Ovary (tissue), 9 donors: ENCODE data around the gene PBRM1. TPM values are rescaled to one million over a fixed set of nuclear protein-coding genes. Genes with fewer than 3 reads are reported as not detected.
"Not testable (repeated sequence)": the region's sequence is repeated elsewhere in the genome, so short reads cannot be mapped to it uniquely, and the experiment has no call there.

Source experiments
- DNase-seq, 5 donors: peaks; one replicate each; pipeline ENCODE4 v3.0.0-alpha.2; 2019 to 2020
- H3K27ac ChIP-seq, 2 donors: fragments of 200-600 bp; one replicate each; pipeline versions ENCODE4 v1.5.1 to v1.8.0; 2019 to 2022
- H3K27me3 ChIP-seq: fragments of 200-600 bp; one replicate; pipeline ENCODE4 v1.8.0; 2022
- H3K36me3 ChIP-seq: fragments of 200-600 bp; sonication (generic); one replicate; pipeline ENCODE4 v1.5.1; 2019
- H3K4me1 ChIP-seq: one replicate; pipeline ENCODE4 v1.8.1; 2013; ENCODE audit warnings: mild to moderate bottlenecking, moderate library complexity; ENCODE audit not compliant: insufficient read depth
- H3K4me3 ChIP-seq: fragments of 200-600 bp; sonication (generic); one replicate; pipeline ENCODE4 v1.5.1; 2017
- H3K9me3 ChIP-seq, 2 donors: fragments of 200-600 bp in 1 of 2; sonication (generic) in 1 of 2; one replicate each; pipeline versions ENCODE4 v1.5.1 to v1.8.1; 2013 to 2019; ENCODE audit warnings: mild to moderate bottlenecking in 1 of 2, moderate library complexity in 1 of 2
- EP300 ChIP-seq: sonication (generic); formaldehyde crosslinking; IDR thresholded peaks from one replicate; pipeline ENCODE4 v1.6.1; 2017; ENCODE audit warnings: antibody characterized with exemption
- POLR2A ChIP-seq: fragments of 450-650 bp; IDR thresholded peaks from one replicate; pipeline ENCODE4 v1.6.1; 2017; ENCODE audit warnings: antibody characterized with exemption, mild to moderate bottlenecking, moderate library complexity
- WGBS, 3 donors: extraction: QIAGEN DNeasy Blood & Tissue Kit in 1 of 3; methylation state at CpG; one replicate each; pipeline versions ENCODE4 v1.1.5 to v1.1.7; 2013 to 2017; 5-methylcytosine and 5-hydroxymethylcytosine counted together
- intact Hi-C, 4 donors: fragments of 100-400 bp; cut with DNase I; formaldehyde crosslinking; loops; one replicate each; pipeline versions ENCODE4 v1.11.0 to v1.15.1; 2022 to 2023
- polyA plus RNA-seq, 2 donors: library from polyadenylated mRNA; stranded (reverse); fragments of 200-250 nt in 1 of 2; fragments of 350-450 nt in 1 of 2; fragmentation: Illumina TruSeq in 1 of 2; extraction: RNeasy Lipid Tissue Mini Kit (QIAGEN cat#74804) in 1 of 2; gene quantifications; one replicate each; pipeline ENCODE4 v1.2.3, GENCODE V29; 2013 to 2014
- total RNA-seq, 7 donors: library from RNA; depleted of rRNA in 2 of 7; stranded (reverse); fragments of >200 nt in 2 of 7; fragmentation: NEBNext Ultra II Directional in 3 of 7; extraction: Animal tissue kit (Norgen Biotek cat#: 25700) in 3 of 7; gene quantifications; one replicate each; pipeline versions ENCODE4 v1.1.0 to v1.2.4, GENCODE V29; 2016 to 2023
- TF ChIP-seq, protein P1 (sequence below), 3 donors: fragments of 450-650 bp in 2 of 3; fragments of 200-600 bp in 1 of 3; IDR thresholded peaks; one replicate each; pipeline versions ENCODE4 v1.5.1 to v1.8.0; 2016 to 2022; ENCODE audit warnings: antibody characterized with exemption in 3 of 3, mild to moderate bottlenecking in 1 of 3
- donor health status: DM: no; HTN: no; CAD: no; lungs with moderate emphysema.
- donor health status: DM: no; HTN: no; CAD: no.
- donor health status: Bipolar disorder and iron deficiency.
- donor health status: DM: yes; HTN: yes; CAD: no.
- donor health status: DM: no; HTN: no; CAD: no.
- donor health status: DM: yes; HTN: yes; CAD: no.

PBRM1 gene
- total and polyA plus RNA-seq, 9 donors: 19.8 to 95.7 (median 69.7) TPM

DNA sequence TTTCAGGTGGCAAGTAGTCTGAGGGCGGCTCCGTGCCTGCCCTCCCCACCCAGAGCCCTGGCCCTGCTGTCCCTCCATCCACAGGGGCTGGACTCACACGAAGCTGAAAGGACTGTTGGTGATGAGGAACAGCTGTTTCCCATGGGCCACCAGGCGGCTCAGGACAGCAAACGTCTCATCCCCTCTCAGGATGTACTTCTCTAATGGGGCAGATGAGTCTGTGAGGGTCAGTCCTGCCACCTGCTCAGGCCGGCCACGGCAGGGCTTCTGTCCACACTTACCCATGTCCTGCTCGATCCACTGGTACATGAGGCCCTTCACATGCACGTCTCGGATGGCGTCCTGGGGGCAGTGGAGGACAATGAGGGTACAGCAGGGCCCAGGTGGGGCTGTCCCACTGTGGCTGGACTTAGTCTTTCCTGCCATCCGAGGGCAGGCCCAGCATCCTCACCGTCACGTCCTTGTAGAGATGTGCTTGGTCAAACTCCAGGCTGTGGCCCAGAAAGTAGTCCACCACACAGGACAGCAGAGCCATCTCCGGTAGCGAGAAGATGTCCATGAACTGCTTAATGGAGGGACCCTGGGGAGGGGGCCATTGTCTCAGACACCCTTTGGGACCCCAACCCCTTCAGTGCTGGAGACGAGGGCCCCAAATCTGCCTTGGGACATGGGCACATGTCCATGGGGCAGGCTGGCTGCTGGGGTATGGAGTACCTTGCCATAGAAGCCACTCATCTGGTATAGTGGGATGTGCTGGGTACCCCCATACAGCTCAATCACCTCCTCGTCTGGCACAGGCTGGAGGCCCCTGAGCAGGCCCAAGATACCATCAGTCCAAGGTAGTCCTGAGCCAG, 157.8 kb downstream of the PBRM1 start:
- Histone ChIP-seq H3K9me3 (no peaks in the 10 kb centered on the region), H3K27me3 (no peaks in the 10 kb centered on the region), H3K27ac (no peak overlapping the region), H3K4me3 (no peak overlapping the region), H3K36me3 (no peaks in the 10 kb centered on the region), H3K4me1 (peaks cover 8% of the 10 kb centered on the region)
- intact Hi-C loops: no loop called here
- 80 to 84% (median 82%) methylated on average over 16 to 18 of the region's 18 CpGs for WGBS, 3 donors
- DNase-seq: peak in 3 of 5 donors; percentile 16 to 38 (median 17)
- TF ChIP-seq POLR2A (no peak), EP300 (no peak)
- TF ChIP-seq, protein P1, sequence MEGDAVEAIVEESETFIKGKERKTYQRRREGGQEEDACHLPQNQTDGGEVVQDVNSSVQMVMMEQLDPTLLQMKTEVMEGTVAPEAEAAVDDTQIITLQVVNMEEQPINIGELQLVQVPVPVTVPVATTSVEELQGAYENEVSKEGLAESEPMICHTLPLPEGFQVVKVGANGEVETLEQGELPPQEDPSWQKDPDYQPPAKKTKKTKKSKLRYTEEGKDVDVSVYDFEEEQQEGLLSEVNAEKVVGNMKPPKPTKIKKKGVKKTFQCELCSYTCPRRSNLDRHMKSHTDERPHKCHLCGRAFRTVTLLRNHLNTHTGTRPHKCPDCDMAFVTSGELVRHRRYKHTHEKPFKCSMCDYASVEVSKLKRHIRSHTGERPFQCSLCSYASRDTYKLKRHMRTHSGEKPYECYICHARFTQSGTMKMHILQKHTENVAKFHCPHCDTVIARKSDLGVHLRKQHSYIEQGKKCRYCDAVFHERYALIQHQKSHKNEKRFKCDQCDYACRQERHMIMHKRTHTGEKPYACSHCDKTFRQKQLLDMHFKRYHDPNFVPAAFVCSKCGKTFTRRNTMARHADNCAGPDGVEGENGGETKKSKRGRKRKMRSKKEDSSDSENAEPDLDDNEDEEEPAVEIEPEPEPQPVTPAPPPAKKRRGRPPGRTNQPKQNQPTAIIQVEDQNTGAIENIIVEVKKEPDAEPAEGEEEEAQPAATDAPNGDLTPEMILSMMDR (IDR thresholded peaks at IDR 0.05): no peak

DNA sequence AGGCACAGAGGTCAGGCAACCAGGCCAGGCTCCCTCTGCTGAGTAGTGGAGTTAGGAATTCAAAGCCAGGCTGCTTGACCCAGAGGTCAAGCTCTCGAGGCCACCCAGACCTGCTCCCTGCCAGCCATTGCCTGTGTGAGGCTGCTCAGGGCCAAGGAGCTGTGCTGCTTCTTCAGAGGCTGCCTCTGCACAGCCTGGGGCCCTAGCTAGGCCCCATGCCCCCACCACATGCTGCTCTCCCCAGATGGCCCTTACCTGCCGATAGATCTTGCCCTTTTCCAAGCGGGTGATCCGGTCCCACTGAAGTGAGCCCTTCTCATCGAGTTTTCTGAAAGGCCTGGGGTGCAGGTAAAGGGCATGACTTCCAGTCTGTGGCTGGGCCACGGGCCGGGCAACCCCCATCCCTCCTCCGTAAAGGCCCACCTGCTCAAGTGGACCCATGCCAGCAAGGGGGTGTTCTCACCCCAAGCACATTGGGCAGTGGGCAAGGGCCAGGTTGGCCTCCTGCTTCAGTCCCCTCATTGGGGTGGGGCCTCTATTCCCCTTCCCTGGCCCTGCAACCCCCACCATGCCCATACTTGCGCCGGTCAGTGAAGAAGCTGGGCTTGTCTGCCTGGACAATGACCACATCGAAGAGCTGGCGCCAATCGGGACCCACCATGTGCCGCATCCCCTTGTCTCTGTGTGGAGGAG, 158.5 kb downstream of the PBRM1 start:
- Histone ChIP-seq H3K27ac (no peak overlapping the region), H3K4me1 (peaks cover 4% of the 10 kb centered on the region), H3K9me3 (no peaks in the 10 kb centered on the region), H3K27me3 (no peaks in the 10 kb centered on the region), H3K4me3 (no peak overlapping the region), H3K36me3 (no peaks in the 10 kb centered on the region)
- intact Hi-C loops: no loop called here
- 75 to 83% (median 82%) methylated on average over 14 of the region's 14 CpGs for WGBS, 3 donors
- DNase-seq: peak in 3 of 5 donors; percentile 25 to 53 (median 38)
- TF ChIP-seq EP300: no peak
- no peak for TF ChIP-seq POLR2A
- TF ChIP-seq, protein P1 (IDR thresholded peaks at IDR 0.05): no peak

DNA sequence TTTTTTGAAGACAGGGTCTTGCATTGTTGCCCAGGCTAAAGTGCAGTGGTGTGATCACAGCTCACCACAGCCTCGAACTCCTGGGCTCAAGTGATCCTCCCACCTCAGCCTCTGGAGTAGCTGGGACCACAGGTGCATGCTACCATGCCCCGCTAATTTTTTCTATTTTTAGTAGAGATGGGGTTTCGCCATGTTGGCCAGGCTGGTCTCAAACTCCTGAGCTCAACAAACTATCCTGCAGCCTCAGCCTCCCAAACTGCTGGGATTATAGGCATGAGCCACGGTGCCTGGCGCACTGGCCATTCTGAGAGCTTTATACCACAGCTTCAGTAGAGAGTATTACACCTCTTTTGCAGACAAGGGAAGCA, 159.1 kb downstream of the PBRM1 start:
- intact Hi-C loops, DNase-seq, H3K27me3 ChIP-seq, H3K4me1 ChIP-seq, H3K9me3 ChIP-seq, H3K4me3 ChIP-seq, H3K36me3 ChIP-seq, H3K27ac ChIP-seq: not testable (repeated sequence)
- WGBS, 3 donors: 82 to 87% (median 86%) methylated on average over 5 of the region's 5 CpGs

DNA sequence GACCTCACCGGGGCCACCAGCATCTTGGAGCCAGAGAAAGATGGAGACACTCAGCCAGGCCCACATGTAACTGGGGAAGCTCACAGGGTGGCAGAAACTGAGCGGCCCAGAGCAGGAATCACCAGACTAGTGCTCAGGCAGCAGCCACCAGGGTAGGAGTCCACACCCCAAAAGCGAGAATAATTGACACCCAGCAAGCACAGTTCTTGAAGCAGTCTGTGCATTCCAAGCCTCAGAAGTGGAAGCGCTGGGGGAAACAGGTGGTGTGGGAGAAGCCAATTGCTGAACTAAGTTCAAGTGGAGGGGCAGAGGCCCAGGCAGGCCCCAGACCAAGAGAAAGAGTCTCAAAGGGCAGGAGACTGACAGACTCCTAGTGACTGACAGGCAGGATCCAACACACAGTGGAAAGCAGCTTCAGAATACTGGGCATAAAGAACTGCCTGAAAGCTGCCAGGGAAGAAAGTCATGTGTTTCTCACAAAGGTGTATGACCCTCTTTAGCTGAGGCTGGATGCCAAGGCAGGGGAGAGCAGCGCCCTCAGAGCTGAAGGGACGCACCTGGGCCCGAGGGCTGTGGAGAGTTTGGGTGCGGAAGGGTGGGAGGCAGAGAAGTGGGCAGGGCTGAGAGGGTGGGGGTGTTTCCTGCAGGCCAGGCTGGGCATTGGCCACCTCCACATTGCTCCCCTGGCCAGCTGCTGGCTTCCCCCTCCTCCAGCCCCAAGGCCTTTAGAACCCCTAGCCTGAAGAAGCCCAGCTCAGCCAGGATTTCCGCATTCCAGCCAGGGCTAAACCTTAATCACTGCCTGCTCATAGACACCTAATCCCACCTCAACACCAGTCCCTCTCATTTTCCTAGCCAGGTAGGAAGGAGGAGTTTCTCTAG, 159.8 kb downstream of the PBRM1 start:
- WGBS, 3 donors: 71 to 89% (median 77%) methylated on average over 9 of the region's 9 CpGs
- Histone ChIP-seq H3K4me1 (peaks cover 4% of the 10 kb centered on the region), H3K36me3 (no peaks in the 10 kb centered on the region), H3K4me3 (no peak overlapping the region), H3K27ac (peak overlapping the region in 1 of 2 donors; percentile 11), H3K9me3 (no peaks in the 10 kb centered on the region), H3K27me3 (no peaks in the 10 kb centered on the region)
- intact Hi-C loops: no loop called here
- TF ChIP-seq, protein P1 (IDR thresholded peaks at IDR 0.05): no peak
- TF ChIP-seq EP300 (no peak), POLR2A (no peak)
- DNase-seq: peak in 2 of 5 donors; percentile 29 to 36
